ENCODE measurements around the gene KLF8. TPM values are rescaled to one million over a fixed set of nuclear protein-coding genes. Genes with fewer than 3 reads are reported as not detected.

Gene KLF8
- total RNA-seq, 1 donor from 2014 or later, result 33.1 TPM

GRCh38 chrX:56308726-56309125 is 76.6 kb downstream of the KLF8 start:
- Histone ChIP-seq H3K9me3 (no peaks in the 10 kb centered on the region), H3K27ac (no peak overlapping the region), H3K36me3 (no peaks in the 10 kb centered on the region), H3K4me3 (no peak overlapping the region), H3K27me3 (no peaks in the 10 kb centered on the region), H3K4me1 (no peaks in the 10 kb centered on the region)
- intact Hi-C loops (cut with DNase I), result no loop called here
- TF ChIP-seq POLR2A (IDR thresholded peaks at IDR 0.05) (no peak), POLR2AphosphoS5 (IDR thresholded peaks at IDR 0.05; ENCODE audit: insufficient read depth in 1 of 2, low read depth in 1 of 2) (no peak), CTCF (IDR thresholded peaks at IDR 0.05) (no peak)
- no peak for DNase-seq (ENCODE audit: extremely low spot score in 2 of 2)

- H3K36me3 ChIP-seq, result no peaks in the 10 kb centered on the region
- no peak overlapping the region for H3K4me3 ChIP-seq
- H3K27ac ChIP-seq, result no peak overlapping the region
- no peak for DNase-seq (ENCODE audit: extremely low spot score in 2 of 2)
- intact Hi-C loops (cut with DNase I), result no loop called here
- H3K4me1 ChIP-seq, result no peaks in the 10 kb centered on the region
- no peaks in the 10 kb centered on the region for H3K27me3 ChIP-seq
- TF ChIP-seq CTCF (IDR thresholded peaks at IDR 0.05) (no peak), POLR2AphosphoS5 (IDR thresholded peaks at IDR 0.05; ENCODE audit: insufficient read depth in 1 of 2, low read depth in 1 of 2) (no peak), POLR2A (IDR thresholded peaks at IDR 0.05) (no peak)
- H3K9me3 ChIP-seq, result no peaks in the 10 kb centered on the region
Observed at GRCh38 chrX:56309881-56310280, 77.7 kb downstream of the KLF8 start.

- no peaks in the 10 kb centered on the region for H3K9me3 ChIP-seq
- H3K4me1 ChIP-seq, result no peaks in the 10 kb centered on the region
- no peaks in the 10 kb centered on the region for H3K36me3 ChIP-seq
- no peak overlapping the region for H3K4me3 ChIP-seq
- no peaks in the 10 kb centered on the region for H3K27me3 ChIP-seq
- TF ChIP-seq POLR2A (IDR thresholded peaks at IDR 0.05) (no peak), CTCF (IDR thresholded peaks at IDR 0.05) (no peak), POLR2AphosphoS5 (IDR thresholded peaks at IDR 0.05; ENCODE audit: insufficient read depth in 1 of 2, low read depth in 1 of 2) (no peak)
- no peak overlapping the region for H3K27ac ChIP-seq
- no peak for DNase-seq (ENCODE audit: extremely low spot score in 2 of 2)
- intact Hi-C loops (cut with DNase I), result no loop called here
Observed at GRCh38 chrX:56310581-56310980, 78.4 kb downstream of the KLF8 start.

- intact Hi-C loops (cut with DNase I), result no loop called here
- DNase-seq (ENCODE audit: extremely low spot score in 2 of 2), result no peak
- H3K27ac ChIP-seq, result no peak overlapping the region
Observed at GRCh38 chrX:56313308-56313707, 81.2 kb downstream of the KLF8 start.

GRCh38 chrX:56314334-56314733 is 82.2 kb downstream of the KLF8 start:
- DNase-seq (ENCODE audit: extremely low spot score in 2 of 2), result no peak
- TF ChIP-seq POLR2AphosphoS5 (IDR thresholded peaks at IDR 0.05; ENCODE audit: insufficient read depth in 1 of 2, low read depth in 1 of 2), result no peak
- TF ChIP-seq CTCF (IDR thresholded peaks at IDR 0.05), result no peak
- TF ChIP-seq POLR2A (IDR thresholded peaks at IDR 0.05), result no peak
- no peaks in the 10 kb centered on the region for H3K9me3 ChIP-seq
- no peaks in the 10 kb centered on the region for H3K4me1 ChIP-seq
- intact Hi-C loops (cut with DNase I), result no loop called here
- H3K27ac ChIP-seq, result no peak overlapping the region
- no peak overlapping the region for H3K4me3 ChIP-seq
- no peaks in the 10 kb centered on the region for H3K36me3 ChIP-seq
- H3K27me3 ChIP-seq, result no peaks in the 10 kb centered on the region

More at GRCh38 chrX:56313308-56313707, 81.2 kb downstream of the KLF8 start:
- H3K4me3 ChIP-seq, result no peak overlapping the region
- H3K27me3 ChIP-seq, result no peaks in the 10 kb centered on the region
- no peaks in the 10 kb centered on the region for H3K36me3 ChIP-seq
- H3K4me1 ChIP-seq, result no peaks in the 10 kb centered on the region
- TF ChIP-seq POLR2AphosphoS5 (IDR thresholded peaks at IDR 0.05; ENCODE audit: insufficient read depth in 1 of 2, low read depth in 1 of 2) (no peak), CTCF (IDR thresholded peaks at IDR 0.05) (no peak), POLR2A (IDR thresholded peaks at IDR 0.05) (no peak)
- H3K9me3 ChIP-seq, result no peaks in the 10 kb centered on the region
